GM18507 (cell line): ENCODE results near the gene CLEC2D.
A peak's percentile ranks its signal among the peaks of the same experiment; 100 is the strongest.
"Not testable (repeated sequence)": the region's sequence is repeated elsewhere in the genome, so short reads cannot be mapped to it uniquely, and the experiment has no call there.

Experiments used
- DNase-seq: peaks from one replicate; pipeline ENCODE4 v3.0.0; 2011; ENCODE audit warnings: low read depth; ENCODE audit not compliant: insufficient read length; ENCODE audit errors: extremely low spot score
- FAIRE-seq: peaks from 2 replicates; lab custom pipeline; 2011; peaks lifted over from hg19 to GRCh38; lab: Jason Lieb, UNC

The CLEC2D gene

DNA sequence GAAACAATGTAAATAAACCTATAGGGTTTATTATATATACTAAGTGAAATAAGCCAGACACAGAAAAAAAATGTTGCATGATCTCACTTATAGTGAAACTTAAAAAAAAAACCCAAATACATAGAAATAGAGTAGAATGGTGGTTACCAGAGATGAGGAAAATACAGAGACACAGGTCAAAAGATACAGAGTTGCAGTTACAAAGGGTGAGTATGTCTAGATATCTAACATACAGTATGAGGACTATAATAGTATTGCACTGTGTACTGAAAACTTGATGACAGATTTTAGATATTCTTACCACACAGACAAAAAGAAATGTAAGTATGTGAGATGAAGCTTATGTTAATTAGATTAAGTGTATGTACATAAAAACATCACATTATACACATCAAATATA is 28.1 kb downstream of the CLEC2D start:
- DNase-seq (no peak), FAIRE-seq (peak; percentile 18)

- no peak for DNase-seq
Measured at GRCh38 chr12:9698681-9699080, 29.2 kb downstream of the CLEC2D start.

GRCh38 chr12:9699269-9699897 is 29.9 kb downstream of the CLEC2D start:
- DNase-seq (no peak), FAIRE-seq (peak; percentile 21)

More at GRCh38 chr12:9698681-9699080, 29.2 kb downstream of the CLEC2D start:
- no peak for FAIRE-seq

DNA sequence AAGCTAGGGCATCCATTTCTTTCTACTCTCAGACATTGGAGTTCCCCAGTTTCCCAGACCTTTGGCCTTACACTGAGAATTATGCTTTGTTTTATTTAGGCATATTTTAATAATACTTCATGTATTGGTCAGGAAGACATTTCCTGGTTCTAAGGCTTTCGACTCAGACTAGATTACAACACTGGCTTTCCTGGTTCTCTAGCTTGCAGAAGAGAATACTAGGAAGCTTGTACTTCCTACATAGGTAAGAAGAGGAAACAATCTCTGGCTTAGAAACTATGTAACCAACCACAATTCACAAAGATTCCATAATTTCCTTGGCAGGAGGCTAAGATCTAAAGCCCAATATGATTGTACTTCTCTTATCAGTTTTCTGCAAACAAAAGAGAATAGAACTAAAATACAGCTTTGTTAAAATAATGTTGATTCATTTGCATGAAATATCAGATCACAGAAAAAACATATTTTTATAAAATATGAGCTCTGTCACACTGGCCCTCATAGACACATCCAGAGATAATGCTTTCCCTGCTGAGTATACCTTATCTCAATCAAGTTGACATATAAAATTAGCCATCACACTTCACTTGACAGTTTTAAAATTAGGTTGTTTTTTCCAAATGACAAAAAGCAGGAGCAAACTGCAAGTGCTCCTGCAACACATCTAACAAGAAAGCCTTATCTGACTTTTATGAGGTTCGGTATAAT is 30.5 kb downstream of the CLEC2D start:
- FAIRE-seq = peak; percentile 5
- DNase-seq = no peak

DNA sequence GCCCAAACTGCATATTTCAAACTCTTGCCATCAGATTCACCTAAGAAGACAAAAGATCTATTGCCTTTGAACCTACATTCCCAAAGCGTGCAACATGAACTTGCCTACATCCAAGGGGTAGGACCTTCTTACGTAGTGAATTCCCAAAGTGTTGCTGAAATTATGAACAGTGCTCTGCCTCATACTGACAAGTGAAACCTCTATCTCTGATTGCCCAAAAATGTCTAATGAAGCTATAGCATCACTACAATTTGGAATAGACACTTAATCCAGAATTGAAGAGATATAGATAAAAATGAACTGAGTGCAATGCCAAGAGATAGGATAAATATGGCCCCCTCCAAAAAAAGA is 31.1 kb downstream of the CLEC2D start:
- FAIRE-seq (peak; percentile 26), DNase-seq (no peak)

- FAIRE-seq (no peak), DNase-seq (no peak)
Measured at GRCh38 chr12:9701380-9702154, 32.1 kb downstream of the CLEC2D start.

DNA sequence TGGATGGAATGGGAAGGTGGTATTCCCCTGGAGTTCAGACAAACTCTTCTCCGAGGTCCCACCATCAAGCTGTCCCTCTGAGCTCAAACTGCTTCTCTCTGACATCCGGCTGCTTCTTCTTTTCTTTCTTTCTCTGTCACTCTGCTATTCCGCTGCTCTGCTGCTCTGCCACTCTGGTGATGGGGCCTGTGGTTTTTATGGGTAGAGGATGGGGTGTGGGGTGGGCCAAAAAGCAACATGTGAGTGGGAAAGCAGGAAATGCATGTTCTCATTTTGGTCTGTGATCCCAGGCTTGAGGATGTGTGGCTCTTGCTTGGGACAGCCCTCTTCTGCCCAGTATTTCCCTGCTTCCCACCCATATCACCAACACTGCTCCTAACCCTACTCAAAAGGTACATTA is 32.7 kb downstream of the CLEC2D start:
- DNase-seq (no peak), FAIRE-seq (peak; percentile 86)

GRCh38 chr12:9704561-9704960 is 35.0 kb downstream of the CLEC2D start:
- not testable (repeated sequence) for FAIRE-seq, DNase-seq

GRCh38 chr12:9706086-9706685 is 36.7 kb downstream of the CLEC2D start:
- FAIRE-seq = peak; percentile 53
- no peak for DNase-seq

- DNase-seq (no peak), FAIRE-seq (no peak)
Measured at GRCh38 chr12:9707356-9707755, 37.8 kb downstream of the CLEC2D start.

DNA sequence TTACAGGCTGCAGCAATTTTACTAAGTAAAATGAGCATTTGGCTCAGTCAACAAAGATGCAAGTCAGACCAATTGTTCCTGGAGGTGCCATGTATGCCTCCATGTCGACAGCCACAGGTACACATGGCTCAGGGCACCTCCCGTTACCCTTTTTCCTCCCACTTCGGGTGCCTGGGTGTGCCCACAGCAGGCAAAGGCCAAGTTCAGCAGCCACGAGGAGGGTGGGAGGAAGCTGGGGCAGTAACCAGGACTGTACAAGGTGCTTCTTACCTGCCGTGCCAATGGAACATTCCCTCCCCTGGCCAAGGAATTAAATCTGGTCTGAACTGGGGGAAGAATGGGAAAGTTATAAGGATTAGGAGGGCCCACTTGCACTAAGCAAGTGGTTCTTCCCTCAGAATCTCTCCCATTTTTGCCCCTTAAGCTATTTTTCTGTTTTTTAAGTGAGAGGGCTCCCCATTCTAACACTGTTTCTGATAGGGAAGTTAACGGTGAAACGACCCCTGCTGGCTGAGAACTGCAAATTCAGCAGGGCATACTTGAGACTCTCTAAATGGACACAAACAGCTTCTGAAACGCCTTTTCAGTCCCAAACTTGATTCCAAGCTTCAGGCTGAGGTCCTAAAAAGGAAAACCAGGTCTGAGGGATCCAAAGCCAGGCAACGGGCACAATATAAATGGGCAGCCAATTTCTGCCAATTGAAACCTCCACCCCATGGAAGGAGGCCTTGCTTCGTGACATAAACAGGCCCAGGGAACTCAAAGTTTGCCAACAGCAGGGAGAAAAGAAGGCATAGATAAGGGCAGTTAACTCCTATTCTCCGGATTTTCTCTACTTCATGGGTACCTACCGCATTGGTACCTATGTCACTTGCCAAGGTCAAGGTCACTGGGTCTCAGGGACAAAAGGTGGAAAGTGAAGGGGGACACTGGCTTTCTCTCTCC is 38.6 kb downstream of the CLEC2D start:
- FAIRE-seq = peak; percentile 82

GRCh38 chr12:9708853-9709252 is 39.3 kb downstream of the CLEC2D start:
- DNase-seq = no peak
- FAIRE-seq = no peak

More for the DNA sequence above, 38.6 kb downstream of the CLEC2D start:
- no peak for DNase-seq

DNA sequence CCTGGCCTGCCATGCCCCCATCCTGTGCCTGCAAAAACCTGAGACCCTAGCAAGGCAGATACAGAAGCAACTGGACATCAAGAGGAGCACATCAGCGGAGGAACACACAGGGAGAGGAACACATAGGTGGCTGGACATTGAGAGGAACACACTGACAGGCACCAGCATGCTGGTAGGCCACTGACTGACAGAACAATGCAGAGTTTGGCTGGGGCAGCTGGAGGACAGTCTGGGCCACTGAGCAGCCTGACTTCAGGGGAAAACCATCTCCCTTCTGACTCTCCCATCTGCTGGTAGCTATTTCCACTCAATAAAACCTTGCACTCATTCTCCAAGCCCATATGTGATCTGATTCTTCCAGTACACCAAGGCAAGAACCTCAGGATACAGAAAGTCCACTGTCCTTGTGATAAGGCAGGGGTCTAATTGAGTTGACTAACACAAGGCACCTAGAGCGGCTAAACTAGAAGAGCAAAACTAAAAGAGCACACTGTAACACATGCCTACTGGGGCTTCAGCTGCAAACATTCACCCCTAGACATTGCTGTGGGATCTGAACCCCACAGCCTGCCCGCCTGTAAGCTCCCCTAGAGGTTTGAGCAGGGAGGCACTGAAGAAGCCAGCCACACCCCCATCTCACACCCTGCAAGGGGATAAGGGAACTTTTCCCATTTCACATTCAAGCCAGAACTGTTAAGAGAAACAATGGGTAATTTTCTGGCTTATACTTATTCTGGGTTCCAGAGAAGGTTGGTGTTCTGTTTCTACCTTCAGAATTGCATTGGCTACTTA is 41.3 kb downstream of the CLEC2D start:
- DNase-seq (no peak), FAIRE-seq (peak; percentile 38)

GRCh38 chr12:9711664-9712063 is 42.2 kb downstream of the CLEC2D start:
- DNase-seq (no peak), FAIRE-seq (no peak)

DNA sequence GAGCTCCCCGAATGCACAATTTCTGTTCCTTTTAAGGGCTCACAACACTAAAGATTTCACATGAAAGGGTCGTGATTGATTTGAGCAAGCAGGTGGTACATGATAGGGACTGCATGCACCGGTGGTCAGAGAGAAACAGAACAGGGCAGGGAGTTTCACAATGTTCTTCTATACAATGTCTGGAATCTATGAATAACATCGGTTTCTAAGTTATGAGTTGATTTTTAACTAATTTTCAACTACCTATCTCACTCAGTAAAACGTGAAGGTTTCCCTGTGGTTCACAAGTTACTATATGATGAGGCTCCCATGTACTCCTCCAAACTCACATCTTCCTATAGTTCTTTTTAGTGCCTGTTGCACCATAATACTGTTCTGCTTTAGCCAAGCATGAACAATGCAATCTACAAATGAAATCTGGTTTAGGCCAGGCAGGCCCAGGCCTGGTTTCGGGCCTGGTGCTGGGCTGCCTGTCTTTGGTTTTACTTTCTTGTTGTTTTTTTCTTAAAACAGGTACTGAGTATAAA is 43.6 kb downstream of the CLEC2D start:
- not testable (repeated sequence) for DNase-seq
- peak; percentile 96 for FAIRE-seq

- DNase-seq (no peak), FAIRE-seq (peak; percentile 93)
Measured at GRCh38 chr12:9717070-9717925, 47.8 kb downstream of the CLEC2D start.

- DNase-seq (no peak), FAIRE-seq (no peak)
Measured at GRCh38 chr12:9718968-9719367, 49.5 kb downstream of the CLEC2D start.
